H1 (cell line): ENCODE data around the gene LAIR2. TPM values are rescaled to one million over a fixed set of nuclear protein-coding genes. Genes with fewer than 3 reads are reported as not detected.

ENCODE experiments used
- CTCF ChIA-PET: fragments of 300-600 bp; sonication (Branson Sonifier 250); formaldehyde crosslinking; loops from one replicate; lab custom pipeline; 2021; ENCODE audit not compliant: partially characterized antibody; lab: Charles Lee
- POLR2A ChIA-PET: fragments of 300-600 bp; sonication (Branson Sonifier 250); formaldehyde crosslinking; loops from one replicate; lab custom pipeline; 2021; ENCODE audit warnings: inconsistent platforms; ENCODE audit not compliant: partially characterized antibody; lab: Charles Lee
- DNase-seq, 2 experiments: peaks; one replicate each; pipeline versions ENCODE4 v3.0.0 to v3.0.0-alpha.2; 2010 to 2022; ENCODE audit warnings: low spot score in 2 of 2, low read depth in 1 of 2, mixed read lengths in 1 of 2
- FAIRE-seq: peaks from 2 replicates; lab custom pipeline; 2011; peaks lifted over from hg19 to GRCh38; lab: Jason Lieb, UNC
- H2AFZ ChIP-seq: 2 replicates; pipeline ENCODE4 v1.8.1; 2012; ENCODE audit warnings: low read length, inconsistent platforms
- H2AK5ac ChIP-seq: 2 replicates; pipeline ENCODE4 v1.6.1; 2013; ENCODE audit warnings: low read depth, low read length
- H2BK120ac ChIP-seq: replicated peaks from 2 replicates; pipeline ENCODE3; 2013; ENCODE audit warnings: low read depth, low read length, inconsistent platforms
- H2BK12ac ChIP-seq: 2 replicates; pipeline ENCODE4 v1.6.1; 2013; ENCODE audit warnings: low read depth, low read length
- H2BK15ac ChIP-seq: 2 replicates; pipeline ENCODE4 v1.6.1; 2013; ENCODE audit warnings: low read length
- H2BK20ac ChIP-seq: 2 replicates; pipeline ENCODE4 v1.6.1; 2013; ENCODE audit warnings: low read length
- H2BK5ac ChIP-seq: 2 replicates; pipeline ENCODE4 v1.6.1; 2013; ENCODE audit warnings: low read depth, low read length
- H3K14ac ChIP-seq: 2 replicates; pipeline ENCODE4 v1.6.1; 2013; ENCODE audit warnings: inconsistent platforms; ENCODE audit not compliant: insufficient read length
- H3K18ac ChIP-seq: 2 replicates; pipeline ENCODE4 v1.6.1; 2013; ENCODE audit warnings: low read length; ENCODE audit errors: extremely low read depth
- H3K23ac ChIP-seq: 2 replicates; pipeline ENCODE4 v1.6.1; 2013; ENCODE audit warnings: inconsistent platforms; ENCODE audit not compliant: insufficient read length
- H3K23me2 ChIP-seq: 2 replicates; pipeline ENCODE4 v1.6.1; 2013; ENCODE audit warnings: low read depth, low read length
- H3K27ac ChIP-seq: 2 replicates; pipeline ENCODE4 v1.6.1; 2011; ENCODE audit warnings: low read depth, low read length, inconsistent platforms
- H3K27me3 ChIP-seq, 4 experiments: replicated peaks in 1 of 4; 1 replicate in 1 of 4; 2 replicates in 3 of 4; pipeline versions ENCODE4 v1.6.1 to v1.8.1; 2011 to 2013; ENCODE audit warnings: low read length in 3 of 4, mild to moderate bottlenecking in 3 of 4, inconsistent platforms in 2 of 4, mixed read lengths in 2 of 4, moderate library complexity in 1 of 4; ENCODE audit not compliant: control insufficient read depth in 3 of 4, insufficient read depth in 3 of 4; ENCODE audit errors: extremely low read depth in 1 of 4
- H3K36me3 ChIP-seq, 4 experiments: 2 replicates each; pipeline versions ENCODE4 v1.6.1 to v1.8.1; 2011 to 2013; ENCODE audit warnings: mild to moderate bottlenecking in 4 of 4, low read length in 3 of 4, moderate library complexity in 2 of 4, control low read depth in 1 of 4, inconsistent platforms in 1 of 4; ENCODE audit not compliant: insufficient read depth in 4 of 4, control insufficient read depth in 2 of 4
- H3K4ac ChIP-seq: replicated peaks from 2 replicates; pipeline ENCODE3; 2013; ENCODE audit warnings: low read length, low read depth, mixed read lengths, inconsistent platforms; ENCODE audit not compliant: insufficient read length
- H3K4me1 ChIP-seq, 4 experiments: replicated peaks in 1 of 4; 1 replicate in 1 of 4; 2 replicates in 3 of 4; pipeline versions ENCODE4 v1.6.1 to v1.8.1; 2011 to 2013; ENCODE audit warnings: low read length in 3 of 4, inconsistent platforms in 2 of 4, mixed read lengths in 1 of 4; ENCODE audit not compliant: insufficient read depth in 4 of 4, control insufficient read depth in 3 of 4
- H3K4me2 ChIP-seq, 2 experiments: 2 replicates each; pipeline versions ENCODE4 v1.6.1 to v1.8.1; 2011 to 2013; ENCODE audit warnings: low read depth in 2 of 2, low read length in 2 of 2, control low read depth in 1 of 2, inconsistent platforms in 1 of 2, mild to moderate bottlenecking in 1 of 2; ENCODE audit not compliant: insufficient read depth in 1 of 2
- H3K4me3 ChIP-seq, 4 experiments: fragments of 200-600, 300-600 bp in 1 of 4; sonication (generic), shearing (Covaris generic), sonication (Bioruptor Twin) in 1 of 4; 2 replicates each; pipeline versions ENCODE4 v1.5.1 to v1.8.1; 2011 to 2016; ENCODE audit warnings: low read length in 4 of 4, low read depth in 3 of 4, control low read depth in 2 of 4, inconsistent platforms in 2 of 4, mild to moderate bottlenecking in 2 of 4, mixed read lengths in 1 of 4, moderate library complexity in 1 of 4; ENCODE audit not compliant: insufficient read depth in 2 of 4; ENCODE audit errors: extremely low read depth in 1 of 4
- H3K56ac ChIP-seq: replicated peaks from 2 replicates; pipeline ENCODE3; 2013; ENCODE audit warnings: low read depth, mild to moderate bottlenecking, mixed read lengths, low read length, inconsistent platforms; ENCODE audit not compliant: insufficient read length
- H3K79me1 ChIP-seq: 2 replicates; pipeline ENCODE4 v1.6.1; 2013; ENCODE audit warnings: low read depth, low read length, control low read depth
- H3K79me2 ChIP-seq, 2 experiments: 2 replicates each; pipeline versions ENCODE4 v1.6.1 to v1.8.1; 2012 to 2013; ENCODE audit warnings: low read length in 2 of 2, mild to moderate bottlenecking in 2 of 2, inconsistent platforms in 1 of 2; ENCODE audit not compliant: insufficient read depth in 2 of 2, control insufficient read depth in 1 of 2
- H3K9ac ChIP-seq, 4 experiments: replicated peaks in 1 of 4; 1 replicate in 1 of 4; 2 replicates in 3 of 4; pipeline versions ENCODE4 v1.6.1 to v1.8.1; 2011 to 2013; ENCODE audit warnings: low read depth in 3 of 4, low read length in 3 of 4, control low read depth in 2 of 4, mild to moderate bottlenecking in 2 of 4, moderate library complexity in 2 of 4, inconsistent platforms in 1 of 4; ENCODE audit errors: extremely low read depth in 1 of 4
- H3K9me3 ChIP-seq, 2 experiments: 2 replicates each; pipeline versions ENCODE4 v1.6.1 to v1.8.1; 2012 to 2013; ENCODE audit warnings: mild to moderate bottlenecking in 2 of 2, moderate library complexity in 2 of 2, control low read depth in 1 of 2, inconsistent platforms in 1 of 2, low read depth in 1 of 2, low read length in 1 of 2, mixed read lengths in 1 of 2; ENCODE audit not compliant: insufficient read depth in 2 of 2
- H4K20me1 ChIP-seq, 2 experiments: replicated peaks in 1 of 2; 2 replicates each; pipeline versions ENCODE3 to v1.8.1; 2011 to 2013; ENCODE audit warnings: inconsistent platforms in 2 of 2, low read length in 2 of 2, mild to moderate bottlenecking in 1 of 2; ENCODE audit not compliant: insufficient read depth in 2 of 2, control insufficient read depth in 1 of 2
- H4K5ac ChIP-seq: 2 replicates; pipeline ENCODE4 v1.6.1; 2013; ENCODE audit warnings: low read length, low read depth, mixed read lengths, inconsistent platforms; ENCODE audit not compliant: insufficient read length
- H4K8ac ChIP-seq: 2 replicates; pipeline ENCODE4 v1.8.0; 2013; ENCODE audit warnings: mild to moderate bottlenecking, moderate library complexity, low read length, inconsistent platforms; ENCODE audit not compliant: insufficient read depth; ENCODE audit errors: extremely low read depth
- H4K91ac ChIP-seq: replicated peaks from 2 replicates; pipeline ENCODE3; 2013; ENCODE audit warnings: low read length, mixed read lengths, inconsistent platforms; ENCODE audit not compliant: insufficient read length
- CBX5 ChIP-seq: fragments of 300-800, 300-1000 bp; sonication (generic); IDR thresholded peaks from 2 replicates; pipeline ENCODE4 v1.7.1; 2016; ENCODE audit warnings: antibody characterized with exemption, low read length, low read depth
- CEBPB ChIP-seq: IDR thresholded peaks from 2 replicates; pipeline ENCODE4 v1.6.1; 2012; ENCODE audit warnings: low read depth, low read length
- CHD2 ChIP-seq: IDR thresholded peaks from 2 replicates; pipeline ENCODE4 v1.6.1; 2012; ENCODE audit warnings: low read length, improper control_type of control experiment
- CREB1 ChIP-seq: IDR thresholded peaks from 2 replicates; pipeline ENCODE4 v1.6.1; 2012; ENCODE audit warnings: inconsistent platforms
- CTBP2 ChIP-seq: IDR thresholded peaks from 2 replicates; pipeline ENCODE4 v1.7.0; 2011; ENCODE audit warnings: borderline replicate concordance, mild to moderate bottlenecking, moderate library complexity, mixed read lengths, low read length; ENCODE audit not compliant: insufficient read depth, insufficient read length
- EZH2 ChIP-seq: fragments of 200-600 bp; sonication (generic); IDR thresholded peaks from 2 replicates; pipeline ENCODE4 v1.7.1; 2012; ENCODE audit warnings: low read depth, mild to moderate bottlenecking, moderate library complexity, low read length, inconsistent platforms; ENCODE audit not compliant: severe bottlenecking
- JUN ChIP-seq: IDR thresholded peaks from 2 replicates; pipeline ENCODE4 v1.6.1; 2011; ENCODE audit warnings: low read depth, mild to moderate bottlenecking, improper control_type of control experiment, low read length
- JUND ChIP-seq: IDR thresholded peaks from 2 replicates; pipeline ENCODE4 v1.6.1; 2011; ENCODE audit warnings: mild to moderate bottlenecking, improper control_type of control experiment, low read length
- POLR2A ChIP-seq, 2 experiments: IDR thresholded peaks; 1 replicate in 1 of 2; 2 replicates in 1 of 2; pipeline ENCODE4 v1.6.1; 2011; ENCODE audit warnings: low read depth in 2 of 2, low read length in 2 of 2, mild to moderate bottlenecking in 2 of 2; ENCODE audit errors: control extremely low read depth in 1 of 2
- POLR2AphosphoS5 ChIP-seq: IDR thresholded peaks from 2 replicates; pipeline ENCODE4 v1.6.1; 2011; ENCODE audit warnings: low read depth, low read length
- RAD21 ChIP-seq, 2 experiments: IDR thresholded peaks in 1 of 2; conservative IDR thresholded peaks in 1 of 2; 2 replicates each; pipeline ENCODE4 v1.6.1; 2011; ENCODE audit warnings: low read depth in 2 of 2, low read length in 2 of 2, improper control_type of control experiment in 1 of 2, inconsistent platforms in 1 of 2, mild to moderate bottlenecking in 1 of 2, moderate library complexity in 1 of 2
- RFX5 ChIP-seq: IDR thresholded peaks from 2 replicates; pipeline ENCODE4 v1.6.1; 2011; ENCODE audit warnings: low read depth, low read length, improper control_type of control experiment, borderline replicate concordance
- SIRT6 ChIP-seq: IDR thresholded peaks from one replicate; pipeline ENCODE4 v1.7.1; 2012; ENCODE audit warnings: low read length, inconsistent platforms
- SP4 ChIP-seq: IDR thresholded peaks from 2 replicates; pipeline ENCODE4 v1.6.1; 2012; ENCODE audit warnings: low read length, inconsistent platforms
- SUZ12 ChIP-seq: fragments of 200-600 bp; sonication (generic); IDR thresholded peaks from 2 replicates; pipeline ENCODE4 v1.6.1; 2012; ENCODE audit warnings: mild to moderate bottlenecking, inconsistent platforms, low read length, moderate library complexity, mixed read lengths
- TAF7 ChIP-seq: optimal IDR thresholded peaks from 2 replicates; pipeline ENCODE3; 2011; ENCODE audit warnings: low read depth, mild to moderate bottlenecking, inconsistent platforms, low read length, moderate library complexity, borderline replicate concordance
- TEAD4 ChIP-seq: IDR thresholded peaks from 2 replicates; pipeline ENCODE4 v1.6.1; 2012; ENCODE audit warnings: low read depth, low read length, inconsistent platforms, mixed read lengths
- WGBS, 2 experiments: shearing (Covaris generic) in 1 of 2; methylation state at CpG; one replicate each; pipeline versions ENCODE4 v1.1.6 to v1.1.7; 2013 to 2015; ENCODE audit warnings: low lambda C conversion rate in 2 of 2, mixed read lengths in 2 of 2, inconsistent platforms in 1 of 2, low coverage in 1 of 2, missing lambda C conversion rate in 1 of 2; ENCODE audit not compliant: insufficient replicate concordance in 2 of 2, insufficient coverage in 1 of 2, insufficient read length in 1 of 2; ENCODE audit errors: extremely low coverage in 1 of 2, missing lambda C conversion rate in 1 of 2; 5-methylcytosine and 5-hydroxymethylcytosine counted together
- polyA plus RNA-seq, 7 experiments: library from polyadenylated mRNA; depleted of rRNA in 3 of 7; stranded (reverse) in 5 of 7; unstranded in 2 of 7; fragments of >200 nt in 5 of 7; fragments of 200-250 nt in 2 of 7; gene quantifications; 1 replicate in 5 of 7; 2 replicates in 1 of 7; 4 replicates in 1 of 7; pipeline versions ENCODE4 v1.2.1 to v1.2.3, GENCODE V29; 2011 to 2013; ENCODE audit warnings: missing spikeins in 2 of 7, mixed read lengths in 2 of 7
- total RNA-seq: library from RNA; stranded (reverse); fragmentation: NEBNext Ultra II Directional; extraction: Animal tissue kit (Norgen Biotek cat#: 25700); gene quantifications from 2 replicates; pipeline ENCODE4 v1.2.1, GENCODE V29; 2021

Gene LAIR2
- total and polyA plus RNA-seq, 2 of the 8 experiments (the other 6 are each of a cell fraction or from before 2014, with no cell fraction given), result not detected

DNA sequence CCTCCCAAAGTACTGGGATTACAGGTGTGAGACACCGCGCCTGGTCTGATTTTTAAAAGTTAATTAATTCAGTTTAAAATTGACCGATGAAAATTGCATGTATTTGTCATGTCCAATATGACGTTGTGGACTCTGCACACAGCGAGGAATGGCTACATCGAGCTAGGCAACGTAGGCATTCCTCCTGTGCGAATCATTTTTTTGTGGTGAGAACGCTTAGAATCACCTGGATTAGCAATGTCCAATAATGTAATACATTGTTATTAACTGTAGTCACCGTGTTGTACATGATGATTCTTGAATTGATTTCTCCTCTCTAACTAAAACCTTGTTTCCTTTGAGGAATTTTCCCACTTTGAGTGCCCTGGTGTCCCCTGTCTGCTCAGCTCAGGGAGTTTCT is 3.4 kb downstream of the LAIR2 start:
- Histone ChIP-seq H3K79me2 (no peaks in the 10 kb centered on the region), H3K23ac (no peak overlapping the region), H3K9ac (no peak overlapping the region), H3K4me3 (no peak overlapping the region), H2BK5ac (no peak overlapping the region), H3K27me3 (no peaks in the 10 kb centered on the region), H2AFZ (no peak overlapping the region), H3K23me2 (no peaks in the 10 kb centered on the region), H2BK120ac (no peak overlapping the region), H4K5ac (no peak overlapping the region), H3K36me3 (no peaks in the 10 kb centered on the region), H3K79me1 (no peaks in the 10 kb centered on the region), H3K9me3 (peaks cover 22 to 50% of the 10 kb centered on the region in 2 experiments), H2AK5ac (no peak overlapping the region), H2BK15ac (no peak overlapping the region), H4K20me1 (no peaks in the 10 kb centered on the region), H3K14ac (no peak overlapping the region), H2BK20ac (no peak overlapping the region), H3K56ac (no peak overlapping the region), H4K91ac (no peak overlapping the region), H3K4me1 (no peaks in the 10 kb centered on the region; a peak in 1 of 7 replicates), H2BK12ac (no peak overlapping the region), H3K27ac (no peak overlapping the region), H4K8ac (no peak overlapping the region), H3K18ac (no peak overlapping the region), H3K4ac (no peak overlapping the region), H3K4me2 (no peak overlapping the region)
- FAIRE-seq (no peak), DNase-seq (no peak)
- CTCF ChIA-PET, result no interaction called here
- WGBS, 2 experiments, result 66% methylated on average over 10 of the region's 10 CpGs; no CpG with 5 or more reads in 1 of the 2 experiments
- POLR2A ChIA-PET, result no interaction called here
- TF ChIP-seq JUN (no peak), EZH2 (no peak), SIRT6 (no peak), CREB1 (no peak), RFX5 (no peak), POLR2A (IDR thresholded peaks at IDR 0.05; ENCODE audit: control extremely low read depth in 1 of 2, low read depth in 2 of 2, low read length in 2 of 2) (no peak), RAD21 (IDR thresholded peaks at IDR 0.05 in 1 of 2, conservative IDR thresholded peaks at IDR 0.05 in 1 of 2; ENCODE audit: low read depth in 2 of 2, low read length in 2 of 2) (no peak), SP4 (no peak), CBX5 (no peak), JUND (no peak), SUZ12 (no peak), TAF7 (no peak), TEAD4 (no peak), CEBPB (no peak), CTBP2 (no peak), CHD2 (no peak), POLR2AphosphoS5 (no peak)
